DOHH2 (cell line): Measurements from ENCODE around the gene NOP53.

Experiments
- H3F3A ChIP-seq: fragments of 200-600 bp; sonication (generic), shearing (Covaris generic); 2 replicates; pipeline ENCODE4 v1.6.0; 2016; ENCODE audit warnings: antibody characterized with exemption, mild to moderate bottlenecking; ENCODE audit not compliant: control insufficient read depth, insufficient read depth
- H3K27ac ChIP-seq: fragments of 200-600 bp; sonication (generic); 2 replicates; pipeline ENCODE4 v1.5.1; 2014; ENCODE audit warnings: low read depth, mild to moderate bottlenecking, low read length, moderate library complexity
- H3K27me3 ChIP-seq: fragments of 200-600 bp; sonication (generic); 2 replicates; pipeline ENCODE4 v1.6.1; 2014; ENCODE audit warnings: mild to moderate bottlenecking, low read length, mixed read lengths; ENCODE audit not compliant: control insufficient read depth
- H3K36me3 ChIP-seq: fragments of 200-600 bp; sonication (generic); 2 replicates; pipeline ENCODE4 v1.6.1; 2014; ENCODE audit warnings: mild to moderate bottlenecking, low read length, moderate library complexity, mixed read lengths; ENCODE audit not compliant: control insufficient read depth
- H3K4me1 ChIP-seq: fragments of 200-600 bp; sonication (generic); 2 replicates; pipeline ENCODE4 v1.6.1; 2014; ENCODE audit warnings: mild to moderate bottlenecking, low read length, mixed read lengths; ENCODE audit not compliant: control insufficient read depth
- H3K4me2 ChIP-seq: fragments of 200-600 bp; sonication (generic); 2 replicates; pipeline ENCODE4 v1.6.0; 2014; ENCODE audit warnings: mild to moderate bottlenecking, low read length, moderate library complexity
- H3K4me3 ChIP-seq: fragments of 200-600 bp; sonication (generic); 2 replicates; pipeline ENCODE4 v1.5.1; 2014; ENCODE audit warnings: mild to moderate bottlenecking, low read length, mixed read lengths
- H3K79me2 ChIP-seq: fragments of 200-600 bp; sonication (generic); 2 replicates; pipeline ENCODE4 v1.6.1; 2014; ENCODE audit warnings: mild to moderate bottlenecking, low read length, mixed read lengths; ENCODE audit not compliant: control insufficient read depth
- H3K9me2 ChIP-seq: fragments of 200-600 bp; sonication (generic); replicated peaks from 2 replicates; pipeline ENCODE4 v1.6.1; 2014; ENCODE audit warnings: mild to moderate bottlenecking, low read length, mixed read lengths; ENCODE audit not compliant: control insufficient read depth
- H3K9me3 ChIP-seq: fragments of 200-600 bp; sonication (generic); 2 replicates; pipeline ENCODE4 v1.6.1; 2014; ENCODE audit warnings: antibody characterized with exemption, low read length, mixed read lengths; ENCODE audit not compliant: control insufficient read depth, insufficient read depth
- H4K20me1 ChIP-seq: fragments of 200-600 bp; sonication (generic); 2 replicates; pipeline ENCODE4 v1.6.0; 2014; ENCODE audit warnings: low read depth, mild to moderate bottlenecking, antibody characterized with exemption, low read length, moderate library complexity; ENCODE audit not compliant: control insufficient read depth, insufficient read depth
- CTCF ChIP-seq: fragments of 200-600 bp; sonication (generic); IDR thresholded peaks from one replicate; pipeline ENCODE4 v1.5.1; 2014; ENCODE audit warnings: antibody characterized with exemption, mild to moderate bottlenecking, low read depth, low read length; ENCODE audit not compliant: poor library complexity, severe bottlenecking
- EZH2phosphoT487 ChIP-seq: fragments of 200-600 bp; sonication (generic); IDR thresholded peaks from 2 replicates; pipeline ENCODE4 v1.6.1; 2017; ENCODE audit warnings: borderline replicate concordance, mild to moderate bottlenecking, antibody characterized with exemption, low read length, moderate library complexity, mixed read lengths

The NOP53 gene

GRCh38 chr19:47720669-47721422 lies 24.5 kb upstream of the NOP53 start:
- Histone ChIP-seq H3K36me3 (no peaks in the 10 kb centered on the region), H3K4me1 (peaks cover 6% of the 10 kb centered on the region; the same call in 1 of the 2 replicates), H3K9me2 (no peaks in the 10 kb centered on the region), H3K9me3 (no peaks in the 10 kb centered on the region), H3K27me3 (peaks cover 6% of the 10 kb centered on the region), H3K79me2 (no peaks in the 10 kb centered on the region), H4K20me1 (no peaks in the 10 kb centered on the region), H3K27ac (no peak overlapping the region), H3K4me3 (no peak overlapping the region), H3K4me2 (no peak overlapping the region), H3F3A (no peaks in the 10 kb centered on the region)
- no peak for TF ChIP-seq CTCF
- no peak for TF ChIP-seq EZH2phosphoT487

GRCh38 chr19:47723581-47723940 lies 21.8 kb upstream of the NOP53 start:
- Histone ChIP-seq H3K4me2 (no peak overlapping the region), H3K4me3 (no peak overlapping the region), H3K79me2 (no peaks in the 10 kb centered on the region), H3K4me1 (peaks cover 14% of the 10 kb centered on the region; the same call in 1 of the 2 replicates), H4K20me1 (no peaks in the 10 kb centered on the region), H3K9me2 (no peaks in the 10 kb centered on the region), H3K27me3 (peaks cover 6% of the 10 kb centered on the region), H3K27ac (no peak overlapping the region), H3K36me3 (no peaks in the 10 kb centered on the region), H3K9me3 (no peaks in the 10 kb centered on the region), H3F3A (no peaks in the 10 kb centered on the region)
- no peak for TF ChIP-seq EZH2phosphoT487
- no peak for TF ChIP-seq CTCF

- TF ChIP-seq EZH2phosphoT487: no peak
- no peak for TF ChIP-seq CTCF
- H3K4me2 ChIP-seq: no peak overlapping the region
- H3K4me3 ChIP-seq: no peak overlapping the region
- peaks cover 11% of the 10 kb centered on the region for H3K27me3 ChIP-seq
- no peaks in the 10 kb centered on the region for H4K20me1 ChIP-seq
- no peaks in the 10 kb centered on the region for H3K9me2 ChIP-seq
- H3K79me2 ChIP-seq: no peaks in the 10 kb centered on the region
- no peaks in the 10 kb centered on the region for H3F3A ChIP-seq
- H3K4me1 ChIP-seq: peaks cover 14% of the 10 kb centered on the region; the same call in 1 of the 2 replicates
- H3K9me3 ChIP-seq: no peaks in the 10 kb centered on the region
- H3K36me3 ChIP-seq: no peaks in the 10 kb centered on the region
- H3K27ac ChIP-seq: no peak overlapping the region
Observed at GRCh38 chr19:47725759-47726401, 19.5 kb upstream of the NOP53 start.
